ENCODE measurements around the gene ZNF619. TPM values are rescaled to one million over a fixed set of nuclear protein-coding genes. Genes with fewer than 3 reads are reported as not detected.

Gene ZNF619
- total and polyA plus RNA-seq, 2 of the 4 experiments (the other 2 are of a cell fraction) = 2.0 to 4.8 TPM

GRCh38 chr3:40502034-40502433 lies 25.1 kb downstream of the ZNF619 start:
- DNase-seq = no peak
- BruUV-seq (replicated peaks) = no TSS peak
- no peak for ATAC-seq (ENCODE audit: low read depth)
- Histone ChIP-seq H3K4me2 (ENCODE audit: low read depth, low read length) (no peak overlapping the region), H3K4me3 (ENCODE audit: insufficient read depth, low read depth, low read length) (no peak overlapping the region), H3K9me3 (ENCODE audit: control insufficient read depth, insufficient read depth, low read length) (no peaks in the 10 kb centered on the region), H2AK9ac (replicated peaks; ENCODE audit: low read depth, low read length, poor library complexity) (no peak overlapping the region), H3K9ac (ENCODE audit: low read depth, low read length) (no peak overlapping the region), H2AK5ac (ENCODE audit: low read depth, low read length) (no peak overlapping the region), H2BK5ac (ENCODE audit: low read depth, low read length, poor library complexity, severe bottlenecking) (no peak overlapping the region), H2BK120ac (ENCODE audit: low read depth, low read length) (no peak overlapping the region), H3K18ac (ENCODE audit: low read depth, low read length) (no peak overlapping the region), H3K27me3 (ENCODE audit: control insufficient read depth, insufficient read depth, low read length) (no peaks in the 10 kb centered on the region), H3K4ac (ENCODE audit: low read depth, low read length) (no peak overlapping the region), H3K9me1 (ENCODE audit: insufficient read depth, low read length) (peaks cover 8% of the 10 kb centered on the region), H3K79me1 (ENCODE audit: low read depth in 1 of 2, low read length in 2 of 2) (no peaks in the 10 kb centered on the region), H4K20me1 (ENCODE audit: insufficient read depth, low read length) (no peaks in the 10 kb centered on the region), H2BK20ac (ENCODE audit: low read depth, low read length) (no peak overlapping the region), H3K56ac (ENCODE audit: extremely low read depth, insufficient read depth, low read length) (no peak overlapping the region), H2BK15ac (ENCODE audit: low read depth, low read length) (no peak overlapping the region), H4K91ac (ENCODE audit: insufficient read depth, low read depth, low read length) (no peak overlapping the region), H3K14ac (replicated peaks; ENCODE audit: low read depth, low read length) (no peak overlapping the region), H2AFZ (replicated peaks; ENCODE audit: low read length, poor library complexity) (no peak overlapping the region), H3K36me3 (ENCODE audit: control insufficient read depth, insufficient read depth, low read length) (no peaks in the 10 kb centered on the region), H3K4me1 (ENCODE audit: control insufficient read depth, insufficient read depth, low read length) (peaks cover 8% of the 10 kb centered on the region), H4K8ac (ENCODE audit: low read depth in 2 of 2, low read length in 2 of 2) (no peak overlapping the region), H3K23ac (ENCODE audit: low read depth, low read length) (no peak overlapping the region), H4K5ac (ENCODE audit: low read depth, low read length) (no peak overlapping the region), H3K27ac (ENCODE audit: insufficient read depth, low read length) (no peak overlapping the region)
- in situ Hi-C loops (cut with MboI; ENCODE audit: low sequenced_read_pairs) = no loop called here
- CTCF ChIA-PET = no interaction called here
- no peak for TF ChIP-seq MAFK (IDR thresholded peaks at IDR 0.05; ENCODE audit: low read depth, low read length)
- POLR2A ChIA-PET (ENCODE audit: unreplicated experiment) = no interaction called here
- intact Hi-C loops (cut with micrococcal nuclease) = no loop called here
- dilution Hi-C loops (cut with HindIII; ENCODE audit: low sequenced_read_pairs, unreplicated experiment) = no loop called here
- no CpG with 5 or more reads among the region's 2 CpGs for WGBS, 2 experiments (ENCODE audit: extremely low coverage in 2 of 2, insufficient read length in 1 of 2)
